ENCODE results near the gene LIN7B. TPM values are rescaled to one million over a fixed set of nuclear protein-coding genes. Genes with fewer than 3 reads are reported as not detected.

Gene LIN7B
- total and polyA plus RNA-seq, 9 of the 15 experiments (the other 6 are each of a cell fraction or from before 2014, with no cell fraction given) = 0.89 to 15.7 (median 4.0) TPM

DNA sequence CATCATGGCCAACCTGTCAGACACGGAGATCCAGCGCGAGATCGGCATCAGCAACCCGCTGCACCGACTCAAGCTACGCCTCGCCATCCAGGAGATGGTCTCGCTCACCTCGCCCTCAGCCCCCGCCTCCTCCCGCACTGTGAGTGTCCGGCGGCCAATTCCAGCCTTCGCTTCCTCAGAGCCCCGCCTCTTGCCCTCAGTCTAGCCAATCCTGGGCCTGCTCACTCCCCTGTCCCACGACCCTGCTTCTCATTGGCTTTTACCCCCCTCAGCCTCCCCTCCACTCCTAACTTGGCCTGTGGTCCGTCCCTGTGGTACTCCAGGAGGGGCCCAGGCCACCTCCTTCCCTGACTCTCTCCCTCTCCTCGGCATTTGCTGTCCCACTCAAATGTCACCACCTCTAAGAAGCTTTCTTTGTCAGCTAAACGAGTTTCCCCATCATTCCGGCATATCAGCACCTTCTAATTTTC lies 28.7 kb downstream of the LIN7B start (continued):
- TF ChIP-seq SFPQ (IDR thresholded peaks at IDR 0.05; ENCODE audit: low read depth, low read length) (no peak), ZNF655 (CRISPR knock-in tag; IDR thresholded peaks at IDR 0.05) (no peak), CBX3 (IDR thresholded peaks at IDR 0.05; ENCODE audit: borderline replicate concordance in 1 of 2, low read length in 2 of 2) (no peak), ESRRA (IDR thresholded peaks at IDR 0.05; ENCODE audit: borderline replicate concordance, low read depth) (peak; percentile 36; the same call in 1 of the 2 replicates), NONO (IDR thresholded peaks at IDR 0.05; ENCODE audit: low read depth in 2 of 2, low read length in 1 of 2) (no peak), ILK (tag; IDR thresholded peaks at IDR 0.05; ENCODE audit: borderline replicate concordance, low read depth) (no peak), SUPT5H (IDR thresholded peaks at IDR 0.05) (peak; percentile 61), CBFA2T3 (IDR thresholded peaks at IDR 0.05) (no peak), SIN3B (IDR thresholded peaks at IDR 0.05; ENCODE audit: low read depth) (no peak), TAL1 (IDR thresholded peaks at IDR 0.05) (0 out of 2 replicates have a peak, but pooled peaks have one; percentile 7), TFAP4 (CRISPR knock-in tag; IDR thresholded peaks at IDR 0.05; ENCODE audit: borderline replicate concordance) (peak; percentile 50; the same call in 1 of the 2 replicates), ZNF217 (CRISPR knock-in tag; IDR thresholded peaks at IDR 0.05) (no peak), SMAD2 (IDR thresholded peaks at IDR 0.05; ENCODE audit: low read depth, low read length) (no peak), MYC (IDR thresholded peaks at IDR 0.05; ENCODE audit: low read depth, low read length) (0 out of 2 replicates have a peak, but pooled peaks have one; percentile 22), MYC (CRISPR knock-in tag; IDR thresholded peaks at IDR 0.05; ENCODE audit: borderline replicate concordance, low read depth) (no peak), MCM7 (IDR thresholded peaks at IDR 0.05) (0 out of 4 replicates have a peak, but pooled peaks of 1 of the 2 experiments have one; percentile 34), RCOR1 (IDR thresholded peaks at IDR 0.05; ENCODE audit: borderline replicate concordance in 1 of 2, low read depth in 2 of 2, low read length in 2 of 2) (peak in 1 of 2 experiments; percentile 42; a peak in 1 of 4 replicates), XRCC4 (IDR thresholded peaks at IDR 0.05; ENCODE audit: extremely low read depth, insufficient read depth, insufficient read length) (no peak), KAT7 (CRISPR knock-in tag; IDR thresholded peaks at IDR 0.05; ENCODE audit: borderline replicate concordance) (no peak), RBM17 (IDR thresholded peaks at IDR 0.05; ENCODE audit: borderline replicate concordance, low read depth, low read length) (no peak), U2AF2 (optimal IDR thresholded peaks at IDR 0.05; ENCODE audit: low read depth, low read length) (no peak), BRF2 (IDR thresholded peaks at IDR 0.05; ENCODE audit: borderline replicate concordance, insufficient read depth, insufficient read length) (no peak), THRAP3 (IDR thresholded peaks at IDR 0.05; ENCODE audit: borderline replicate concordance) (no peak)
